CD14-positive monocyte (primary cell): ENCODE data around the gene PDE11A. TPM values are rescaled to one million over a fixed set of nuclear protein-coding genes. Genes with fewer than 3 reads are reported as not detected.

Source experiments
- DNase-seq, 3 donors: peaks; one replicate each; pipeline ENCODE4 v3.0.0-alpha.2; 2011 to 2022
- H2AFZ ChIP-seq: 2 replicates; pipeline ENCODE4 v1.6.0; 2012; ENCODE audit warnings: mild to moderate bottlenecking, low read depth, low read length, inconsistent platforms; ENCODE audit not compliant: insufficient read depth, poor library complexity, severe bottlenecking
- H3K27ac ChIP-seq, 2 donors: 1 replicate in 1 of 2; 2 replicates in 1 of 2; pipeline ENCODE4 v1.5.1; 2012 to 2013; ENCODE audit warnings: low read length in 2 of 2, control low read depth in 1 of 2, inconsistent platforms in 1 of 2, low read depth in 1 of 2, mild to moderate bottlenecking in 1 of 2
- H3K27me3 ChIP-seq, 2 donors: one replicate each; pipeline versions ENCODE4 v1.6.0 to v1.6.1; 2011 to 2013; ENCODE audit warnings: low read length in 2 of 2; ENCODE audit not compliant: control insufficient read depth in 2 of 2, insufficient read depth in 2 of 2
- H3K36me3 ChIP-seq, 2 donors: replicated peaks in 1 of 2; 1 replicate in 1 of 2; 2 replicates in 1 of 2; pipeline versions ENCODE4 v1.5.1 to v1.6.1; 2012 to 2013; ENCODE audit warnings: low read length in 2 of 2, control low read depth in 1 of 2, inconsistent platforms in 1 of 2, mild to moderate bottlenecking in 1 of 2; ENCODE audit not compliant: insufficient read depth in 2 of 2, control insufficient read depth in 1 of 2
- H3K4me1 ChIP-seq, 2 donors: 1 replicate in 1 of 2; 2 replicates in 1 of 2; pipeline versions ENCODE4 v1.5.1 to v1.6.1; 2012 to 2013; ENCODE audit warnings: low read length in 2 of 2, control low read depth in 1 of 2, inconsistent platforms in 1 of 2, mild to moderate bottlenecking in 1 of 2, moderate library complexity in 1 of 2; ENCODE audit not compliant: insufficient read depth in 2 of 2, control insufficient read depth in 1 of 2
- H3K4me2 ChIP-seq: replicated peaks from 2 replicates; pipeline ENCODE3; 2012; ENCODE audit warnings: low read length, moderate library complexity, mild to moderate bottlenecking; ENCODE audit not compliant: poor library complexity, severe bottlenecking; ENCODE audit errors: extremely low read depth
- H3K4me3 ChIP-seq, 3 experiments: fragments of 200-600 bp in 1 of 3; sonication (generic) in 1 of 3; replicated peaks in 1 of 3; 1 replicate in 2 of 3; 2 replicates in 1 of 3; pipeline ENCODE4 v1.5.1; 2011 to 2013; ENCODE audit warnings: low read length in 3 of 3, mild to moderate bottlenecking in 3 of 3, control low read depth in 2 of 3, low read depth in 2 of 3, inconsistent platforms in 1 of 3, moderate library complexity in 1 of 3
- H3K79me2 ChIP-seq: 2 replicates; pipeline ENCODE4 v1.6.0; 2012; ENCODE audit warnings: mild to moderate bottlenecking, control low read depth, inconsistent platforms, low read length, moderate library complexity; ENCODE audit not compliant: insufficient read depth
- H3K9ac ChIP-seq: 2 replicates; pipeline ENCODE4 v1.6.0; 2017; ENCODE audit warnings: low read length, mild to moderate bottlenecking; ENCODE audit not compliant: insufficient read depth, poor library complexity, severe bottlenecking
- H3K9me3 ChIP-seq, 2 donors: replicated peaks in 1 of 2; 1 replicate in 1 of 2; 2 replicates in 1 of 2; pipeline versions ENCODE4 v1.5.1 to v1.6.1; 2012 to 2013; ENCODE audit warnings: low read length in 2 of 2, control low read depth in 1 of 2; ENCODE audit not compliant: control insufficient read depth in 1 of 2, insufficient read depth in 1 of 2
- H4K20me1 ChIP-seq: 2 replicates; pipeline ENCODE4 v1.6.0; 2012; ENCODE audit warnings: mild to moderate bottlenecking, low read length, control low read depth, moderate library complexity; ENCODE audit not compliant: insufficient read depth
- H3K27ac Mint-ChIP-seq, 7 donors: one replicate each; pipeline ENCODE4 v1.8.0; 2020; ENCODE audit warnings: mild to moderate bottlenecking in 7 of 7, mixed read lengths in 7 of 7, moderate library complexity in 6 of 7, inconsistent platforms in 2 of 7
- H3K27me3 Mint-ChIP-seq, 3 donors: one replicate each; pipeline ENCODE4 v1.8.0; 2021 to 2022; ENCODE audit warnings: low read depth in 3 of 3, mild to moderate bottlenecking in 3 of 3, mixed read lengths in 3 of 3, moderate library complexity in 3 of 3, inconsistent platforms in 1 of 3
- H3K36me3 Mint-ChIP-seq, 2 donors: one replicate each; pipeline ENCODE4 v1.8.0; 2020; ENCODE audit warnings: mixed read lengths in 2 of 2, inconsistent platforms in 1 of 2, mild to moderate bottlenecking in 1 of 2
- H3K4me1 Mint-ChIP-seq: one replicate; pipeline ENCODE4 v1.8.0; 2020; ENCODE audit warnings: mild to moderate bottlenecking, mixed read lengths
- H3K4me3 Mint-ChIP-seq, 2 donors: one replicate each; pipeline ENCODE4 v1.8.0; 2020; ENCODE audit warnings: mild to moderate bottlenecking in 2 of 2, mixed read lengths in 2 of 2, moderate library complexity in 1 of 2
- H3K9me3 Mint-ChIP-seq, 7 donors: one replicate each; pipeline ENCODE4 v1.8.0; 2020 to 2022; ENCODE audit warnings: mixed read lengths in 7 of 7, mild to moderate bottlenecking in 6 of 7, moderate library complexity in 6 of 7, inconsistent platforms in 2 of 7
- CTCF ChIP-seq: fragments of 200-600 bp; IDR thresholded peaks from one replicate; pipeline ENCODE4 v1.8.0; 2022; ENCODE audit warnings: antibody characterized with exemption, mild to moderate bottlenecking
- WGBS: methylation state at CpG from one replicate; pipeline ENCODE4 v1.1.5; 2013; ENCODE audit warnings: missing lambda C conversion rate; ENCODE audit not compliant: insufficient coverage; 5-methylcytosine and 5-hydroxymethylcytosine counted together
- intact Hi-C, 2 donors: fragments of 100-400 bp; cut with micrococcal nuclease; formaldehyde crosslinking; loops; one replicate each; pipeline versions ENCODE4 v1.15.0 to v1.15.1; 2023
- polyA plus RNA-seq, 3 donors: library from polyadenylated mRNA; depleted of rRNA in 1 of 3; unstranded in 2 of 3; stranded (reverse) in 1 of 3; fragments of 300-500 nt in 2 of 3; fragments of >200 nt in 1 of 3; fragmentation: Illumina TruSeq in 2 of 3; gene quantifications; 1 replicate in 2 of 3; 2 replicates in 1 of 3; pipeline ENCODE4 v1.2.3, GENCODE V29; 2012 to 2021

The PDE11A gene
- polyA plus RNA-seq, 3 donors: not detected

- no CpG with 5 or more reads among the region's 2 CpGs for WGBS
These were observed 356.8 kb downstream of the PDE11A start for GRCh38 chr2:177715771-177716170.

DNA sequence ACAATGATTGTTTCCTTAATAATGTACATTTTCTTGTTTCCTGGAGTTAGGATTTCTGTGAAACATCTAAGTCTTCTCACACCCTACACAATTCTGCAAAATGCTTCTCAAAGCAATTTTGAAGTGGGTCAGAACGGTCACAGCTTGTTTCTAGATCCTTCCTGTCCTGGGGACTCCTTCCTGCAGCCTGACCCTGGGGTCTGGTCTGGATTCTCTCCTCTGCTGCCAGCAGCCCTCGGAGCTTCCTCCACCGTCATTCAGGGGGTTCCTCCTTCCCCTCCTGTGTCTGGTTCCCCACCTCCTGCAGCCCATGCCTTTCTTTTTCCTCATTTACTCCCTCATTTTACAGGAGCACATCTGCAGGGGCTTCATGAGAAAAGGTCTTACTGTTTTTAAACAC is 357.9 kb downstream of the PDE11A start:
- Mint-ChIP-seq H3K27ac (no peak overlapping the region), H3K4me1 (no peaks in the 10 kb centered on the region), H3K27me3 (peaks cover 0 to 2% (median 0%) of the 10 kb centered on the region in 3 donors), H3K4me3 (no peak overlapping the region), H3K9me3 (no peaks in the 10 kb centered on the region), H3K36me3 (no peaks in the 10 kb centered on the region)
- H3K4me2 ChIP-seq: no peak overlapping the region
- TF ChIP-seq CTCF: no peak
- H3K27ac ChIP-seq: no peak overlapping the region
- no peaks in the 10 kb centered on the region for H4K20me1 ChIP-seq
- no peak for DNase-seq
- intact Hi-C loops: loop anchor here in 1 of 2 donors (10.0 kb wide), 1 partner anchor 50 kb away; no protein-coding TSS in a partner anchor
- 5% methylated on average over 3 of the region's 3 CpGs for WGBS
- no peaks in the 10 kb centered on the region for H3K36me3 ChIP-seq
- H3K27me3 ChIP-seq: no peaks in the 10 kb centered on the region
- no peak overlapping the region for H3K4me3 ChIP-seq
- no peaks in the 10 kb centered on the region for H3K9me3 ChIP-seq
- no peaks in the 10 kb centered on the region for H3K4me1 ChIP-seq
- no peaks in the 10 kb centered on the region for H3K79me2 ChIP-seq
- H3K9ac ChIP-seq: no peak overlapping the region
- H2AFZ ChIP-seq: no peak overlapping the region

More at GRCh38 chr2:177715771-177716170, 356.8 kb downstream of the PDE11A start:
- Histone ChIP-seq H3K9ac (no peak overlapping the region), H4K20me1 (no peaks in the 10 kb centered on the region), H3K9me3 (no peaks in the 10 kb centered on the region), H2AFZ (no peak overlapping the region), H3K79me2 (no peaks in the 10 kb centered on the region), H3K4me2 (no peak overlapping the region), H3K27ac (no peak overlapping the region), H3K4me1 (no peaks in the 10 kb centered on the region), H3K27me3 (no peaks in the 10 kb centered on the region), H3K4me3 (no peak overlapping the region), H3K36me3 (no peaks in the 10 kb centered on the region)
- H3K9me3 Mint-ChIP-seq: no peaks in the 10 kb centered on the region
- H3K4me1 Mint-ChIP-seq: no peaks in the 10 kb centered on the region
- no peak overlapping the region for H3K4me3 Mint-ChIP-seq
- TF ChIP-seq CTCF: no peak
- intact Hi-C loops: loop anchor here in 1 of 2 donors (10.0 kb wide), 1 partner anchor 49 kb away; no protein-coding TSS in a partner anchor
- H3K27me3 Mint-ChIP-seq: peaks cover 0 to 2% (median 0%) of the 10 kb centered on the region in 3 donors
- H3K27ac Mint-ChIP-seq: no peak overlapping the region
- no peak for DNase-seq
- H3K36me3 Mint-ChIP-seq: no peaks in the 10 kb centered on the region
